Esophagus muscularis mucosa (tissue), 3 donors: Measurements from ENCODE around the gene PREX1.

ENCODE experiments used
- CTCF ChIP-seq, 3 experiments: fragments of 200-600 bp in 2 of 3; fragments of 450-650 bp in 1 of 3; sonication (generic) in 2 of 3; IDR thresholded peaks; one replicate each; pipeline ENCODE4 v1.5.1; 2017 to 2019; ENCODE audit warnings: antibody characterized with exemption in 3 of 3, mild to moderate bottlenecking in 2 of 3, moderate library complexity in 1 of 3
- EP300 ChIP-seq: sonication (generic); formaldehyde crosslinking; IDR thresholded peaks from one replicate; pipeline ENCODE4 v1.6.1; 2017; ENCODE audit warnings: antibody characterized with exemption

DNA sequence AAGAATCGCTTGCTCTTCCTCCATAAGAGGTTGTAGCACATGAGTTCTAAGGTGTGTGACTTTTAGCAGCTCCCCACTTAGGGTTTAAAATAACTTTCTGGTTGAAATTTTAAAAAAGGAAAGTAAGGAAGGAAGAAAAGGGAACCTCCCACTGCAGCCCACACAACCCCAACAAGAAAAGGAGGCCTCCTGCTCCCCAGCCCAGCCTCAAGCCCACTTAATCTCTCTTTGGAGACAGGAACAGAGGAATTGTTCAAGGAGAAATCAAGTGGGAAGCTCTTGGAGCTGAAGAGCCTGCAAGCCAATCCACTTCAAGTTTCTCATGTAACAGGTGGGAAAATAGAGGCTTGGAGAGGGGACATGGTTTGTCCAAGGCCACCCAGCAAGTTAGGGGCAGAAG, 39.1 kb upstream of the PREX1 start:
- TF ChIP-seq CTCF (IDR thresholded peaks at IDR 0.05) = no peak
- TF ChIP-seq EP300 = no peak
